ENCODE measurements around the gene DYRK1B.

DYRK1B gene

GRCh38 chr19:39817888-39818561, 15.9 kb downstream of the DYRK1B start:
- TF ChIP-seq FOXP2 (optimal IDR thresholded peaks at IDR 0.05; ENCODE audit: borderline replicate concordance, extremely low read depth, extremely low read length, insufficient read depth) (no peak), REST (IDR thresholded peaks at IDR 0.05; ENCODE audit: insufficient read depth in 1 of 2, low read depth in 2 of 2, low read length in 2 of 2) (no peak), POLR2AphosphoS5 (IDR thresholded peaks at IDR 0.05; ENCODE audit: low read depth, low read length) (no peak), SIN3A (IDR thresholded peaks at IDR 0.05; ENCODE audit: borderline replicate concordance, insufficient read depth, low read length) (no peak), TAF1 (IDR thresholded peaks at IDR 0.05; ENCODE audit: borderline replicate concordance, insufficient read depth, low read length) (no peak)

- TF ChIP-seq REST (IDR thresholded peaks at IDR 0.05; ENCODE audit: insufficient read depth in 1 of 2, low read depth in 2 of 2, low read length in 2 of 2) (no peak), SIN3A (IDR thresholded peaks at IDR 0.05; ENCODE audit: borderline replicate concordance, insufficient read depth, low read length) (no peak), TAF1 (IDR thresholded peaks at IDR 0.05; ENCODE audit: borderline replicate concordance, insufficient read depth, low read length) (no peak), POLR2AphosphoS5 (IDR thresholded peaks at IDR 0.05; ENCODE audit: low read depth, low read length) (no peak), FOXP2 (optimal IDR thresholded peaks at IDR 0.05; ENCODE audit: borderline replicate concordance, extremely low read depth, extremely low read length, insufficient read depth) (no peak)
Observed at GRCh38 chr19:39816287-39817048, 17.5 kb downstream of the DYRK1B start.

GRCh38 chr19:39814595-39814994, 19.4 kb downstream of the DYRK1B start:
- TF ChIP-seq POLR2AphosphoS5 (IDR thresholded peaks at IDR 0.05; ENCODE audit: low read depth, low read length) (no peak), TAF1 (IDR thresholded peaks at IDR 0.05; ENCODE audit: borderline replicate concordance, insufficient read depth, low read length) (no peak), FOXP2 (optimal IDR thresholded peaks at IDR 0.05; ENCODE audit: borderline replicate concordance, extremely low read depth, extremely low read length, insufficient read depth) (no peak), REST (IDR thresholded peaks at IDR 0.05; ENCODE audit: insufficient read depth in 1 of 2, low read depth in 2 of 2, low read length in 2 of 2) (no peak), SIN3A (IDR thresholded peaks at IDR 0.05; ENCODE audit: borderline replicate concordance, insufficient read depth, low read length) (no peak)

GRCh38 chr19:39813264-39813993, 20.5 kb downstream of the DYRK1B start:
- TF ChIP-seq TAF1 (IDR thresholded peaks at IDR 0.05; ENCODE audit: borderline replicate concordance, insufficient read depth, low read length) (no peak), FOXP2 (optimal IDR thresholded peaks at IDR 0.05; ENCODE audit: borderline replicate concordance, extremely low read depth, extremely low read length, insufficient read depth) (no peak), POLR2AphosphoS5 (IDR thresholded peaks at IDR 0.05; ENCODE audit: low read depth, low read length) (no peak), SIN3A (IDR thresholded peaks at IDR 0.05; ENCODE audit: borderline replicate concordance, insufficient read depth, low read length) (no peak), REST (IDR thresholded peaks at IDR 0.05; ENCODE audit: insufficient read depth in 1 of 2, low read depth in 2 of 2, low read length in 2 of 2) (no peak)
